SH-SY5Y (cell line): Measurements from ENCODE around the gene TMEM260.

Experiments used
- GATA2 ChIP-seq: IDR thresholded peaks from 2 replicates; pipeline ENCODE4 v1.6.1; 2011; ENCODE audit warnings: mild to moderate bottlenecking, low read depth, low read length
- GATA3 ChIP-seq: IDR thresholded peaks from 2 replicates; pipeline ENCODE4 v1.6.1; 2011; ENCODE audit warnings: low read depth, mild to moderate bottlenecking, low read length, moderate library complexity

GRCh38 chr14:56630707-56631106, 51.1 kb downstream of the TMEM260 start:
- TF ChIP-seq GATA2: no peak
- no peak for TF ChIP-seq GATA3
